ENCODE results near the gene MYCL.

- no peak for TF ChIP-seq POLR2A (IDR thresholded peaks at IDR 0.05)
- no peak for TF ChIP-seq CTCF (IDR thresholded peaks at IDR 0.05)
- no peak for TF ChIP-seq POLR2AphosphoS5 (IDR thresholded peaks at IDR 0.05; ENCODE audit: insufficient read depth in 1 of 2, low read depth in 1 of 2)
Observed at GRCh38 chr1:39846796-39847195, 54.9 kb downstream of the MYCL start.
